GM12878 (cell line): ENCODE results near the gene ZNF385D. TPM values are rescaled to one million over a fixed set of nuclear protein-coding genes. Genes with fewer than 3 reads are reported as not detected.

Source experiments
- ATAC-seq: fragments of 200-7000 bp; cut with Tn5 transposase; 3 replicates; pipeline ENCODE4 v1.9.1; 2020; ENCODE audit warnings: mild to moderate bottlenecking, moderate library complexity
- BruUV-seq: library from RNA; stranded (reverse); fragments of 400-500 nt; replicated peaks from 2 replicates; lab custom pipeline; 2021; lab: Mats Ljungman, UMichigan
- CTCF ChIA-PET: fragments of 300-600 bp; sonication (Branson Sonifier 250); formaldehyde crosslinking; extraction: SDS; loops from one replicate; lab custom pipeline; 2021; ENCODE audit warnings: inconsistent platforms; lab: Yijun Ruan, JAX
- POLR2A ChIA-PET: fragments of 350-600 bp; formaldehyde crosslinking; extraction: SDS; loops from one replicate; lab custom pipeline; 2021; ENCODE audit warnings: inconsistent platforms; lab: Charles Lee
- RAD21 ChIA-PET: fragments of 300-600 bp; sonication (Branson Sonifier 250); formaldehyde crosslinking; loops from one replicate; lab custom pipeline; 2023; ENCODE audit warnings: antibody characterized with exemption; ENCODE audit not compliant: unreplicated experiment; lab: Charles Lee
- SMC1A ChIA-PET: fragments of 300-600 bp; sonication (Branson Sonifier 250); formaldehyde crosslinking; loops from one replicate; lab custom pipeline; 2023; ENCODE audit not compliant: unreplicated experiment, uncharacterized antibody; lab: Charles Lee
- DNase-seq: peaks from one replicate; pipeline ENCODE4 v3.0.0-alpha.2; 2011; ENCODE audit warnings: low read depth, low spot score
- FAIRE-seq: peaks from 3 replicates; lab custom pipeline; 2011; peaks lifted over from hg19 to GRCh38; lab: Jason Lieb, UNC
- H2AFZ ChIP-seq: 2 replicates; pipeline ENCODE4 v1.6.0; 2011; ENCODE audit warnings: low read depth, low read length, control low read depth; ENCODE audit not compliant: control insufficient read depth
- H3K27ac ChIP-seq: 2 replicates; pipeline ENCODE4 v1.5.1; 2011; ENCODE audit warnings: control low read depth; ENCODE audit not compliant: control insufficient read depth, insufficient read depth
- H3K27me3 ChIP-seq, 2 experiments: replicated peaks in 1 of 2; 2 replicates each; pipeline versions ENCODE4 v1.6.0 to v1.6.1; 2011; ENCODE audit warnings: low read length in 1 of 2; ENCODE audit not compliant: control insufficient read depth in 2 of 2, insufficient read depth in 2 of 2
- H3K36me3 ChIP-seq, 2 experiments: 2 replicates each; pipeline ENCODE4 v1.5.1; 2011; ENCODE audit warnings: low read length in 1 of 2; ENCODE audit not compliant: control insufficient read depth in 2 of 2, insufficient read depth in 2 of 2
- H3K4me1 ChIP-seq: 2 replicates; pipeline ENCODE4 v1.6.1; 2011; ENCODE audit warnings: mild to moderate bottlenecking, low read length, moderate library complexity, mixed read lengths; ENCODE audit not compliant: control insufficient read depth, insufficient read depth
- H3K4me2 ChIP-seq: 2 replicates; pipeline ENCODE4 v1.6.0; 2011; ENCODE audit warnings: control low read depth; ENCODE audit not compliant: control insufficient read depth, insufficient read depth
- H3K4me3 ChIP-seq: fragments of 200-600 bp; sonication (generic); 2 replicates; pipeline ENCODE4 v1.5.1; 2016
- H3K79me2 ChIP-seq: 2 replicates; pipeline ENCODE4 v1.6.0; 2011; ENCODE audit warnings: low read length; ENCODE audit not compliant: control insufficient read depth, insufficient read depth
- H3K9ac ChIP-seq: 2 replicates; pipeline ENCODE4 v1.8.0; 2011; ENCODE audit warnings: low read length, control low read depth, mixed read lengths; ENCODE audit not compliant: control insufficient read depth, insufficient read depth
- H3K9me3 ChIP-seq: replicated peaks from 3 replicates; pipeline ENCODE4 v1.5.1; 2011; ENCODE audit warnings: mild to moderate bottlenecking, low read length; ENCODE audit not compliant: control insufficient read depth, insufficient read depth
- H4K20me1 ChIP-seq: 2 replicates; pipeline ENCODE4 v1.6.0; 2011; ENCODE audit not compliant: control insufficient read depth, insufficient read depth
- BACH1 ChIP-seq: fragments of 450-650 bp; IDR thresholded peaks from 2 replicates; pipeline ENCODE4 v1.6.1; 2017; ENCODE audit warnings: mild to moderate bottlenecking, borderline replicate concordance
- CBFB ChIP-seq: IDR thresholded peaks from 2 replicates; pipeline ENCODE4 v1.6.1; 2016; ENCODE audit warnings: antibody characterized with exemption, low read depth
- CHD1 ChIP-seq: IDR thresholded peaks from 2 replicates; pipeline ENCODE4 v1.6.1; 2012; ENCODE audit warnings: low read depth, low read length, improper control_type of control experiment
- HCFC1 ChIP-seq: fragments of 150-350 bp; IDR thresholded peaks from 2 replicates; pipeline ENCODE4 v1.6.1; 2014; ENCODE audit warnings: low read length
- MYC ChIP-seq: IDR thresholded peaks from 2 replicates; pipeline ENCODE4 v1.6.1; 2011; ENCODE audit warnings: mild to moderate bottlenecking, low read length, moderate library complexity, inconsistent platforms; ENCODE audit not compliant: insufficient read depth, insufficient replicate concordance, insufficient read length, severe bottlenecking
- NKRF ChIP-seq: fragments of 450-650 bp; conservative IDR thresholded peaks from 2 replicates; pipeline ENCODE4 v1.6.1; 2017; ENCODE audit warnings: mild to moderate bottlenecking, moderate library complexity
- NRF1 ChIP-seq: conservative IDR thresholded peaks from 2 replicates; pipeline ENCODE4 v1.6.1; 2011; ENCODE audit warnings: mild to moderate bottlenecking, low read depth, low read length, improper control_type of control experiment
- TAF1 ChIP-seq: IDR thresholded peaks from 2 replicates; pipeline ENCODE4 v1.6.1; 2011; ENCODE audit warnings: mild to moderate bottlenecking, low read depth, low read length, borderline replicate concordance
- ZBED1 ChIP-seq: IDR thresholded peaks from 2 replicates; pipeline ENCODE4 v1.6.1; 2016; ENCODE audit warnings: borderline replicate concordance
- ZNF24 ChIP-seq: fragments of 450-650 bp; IDR thresholded peaks from 2 replicates; pipeline ENCODE4 v1.6.1; 2017; ENCODE audit warnings: antibody characterized with exemption, mild to moderate bottlenecking
- WGBS: methylation state at CpG from one replicate; pipeline ENCODE4 v1.1.6; 2016; ENCODE audit warnings: low lambda C conversion rate; ENCODE audit not compliant: insufficient replicate concordance, insufficient coverage; ENCODE audit errors: missing lambda C conversion rate; 5-methylcytosine and 5-hydroxymethylcytosine counted together
- in situ Hi-C: fragments of 300-500 bp; cut with MboI; formaldehyde crosslinking; loops from 9 replicates; pipeline ENCODE4 v1.14.3; 2018; ENCODE audit warnings: mixed read lengths
- intact Hi-C: fragments of 100-400 bp; cut with micrococcal nuclease; formaldehyde crosslinking; loops from one replicate; pipeline ENCODE4 v1.14.2; 2022; ENCODE audit not compliant: unreplicated experiment
- polyA plus RNA-seq, 11 experiments: library from polyadenylated mRNA; depleted of rRNA in 4 of 11; unstranded in 6 of 11; stranded (reverse) in 5 of 11; fragments of >200 nt; fragmentation: Nextera tagmentation in 4 of 11; fragmentation: Illumina TruSeq in 1 of 11; extraction: Ambion mirVana in 4 of 11; extraction: Trizol in 1 of 11; gene quantifications; 1 replicate in 1 of 11; 2 replicates in 10 of 11; pipeline versions ENCODE4 v1.2.1 to v1.2.3, GENCODE V29; 2011 to 2016; ENCODE audit warnings: inconsistent platforms in 2 of 11, missing spikeins in 2 of 11, low read depth in 1 of 11
- total RNA-seq, 4 experiments: library from RNA; depleted of rRNA in 3 of 4; stranded (reverse); fragments of >200 nt in 3 of 4; fragmentation: Illumina TruSeq in 1 of 4; extraction: Trizol in 1 of 4; gene quantifications; 2 replicates each; pipeline versions ENCODE4 v1.2.1 to v1.2.3, GENCODE V29; 2013 to 2021

ZNF385D gene
- total and polyA plus RNA-seq, 10 of the 15 experiments (the other 5 are each of a cell fraction or from before 2014, with no cell fraction given) = 0.01 to 0.62 (median 0.18) TPM; not detected in 5

GRCh38 chr3:21585216-21585740 lies 165.7 kb downstream of the ZNF385D start:
- FAIRE-seq = no peak
- POLR2A ChIA-PET = no interaction called here

GRCh38 chr3:21573291-21573690 lies 177.7 kb downstream of the ZNF385D start:
- RAD21 ChIA-PET = no interaction called here
- 35% methylated on average over 2 of the region's 2 CpGs for WGBS
- Histone ChIP-seq H3K4me1 (no peaks in the 10 kb centered on the region), H3K79me2 (no peaks in the 10 kb centered on the region), H3K36me3 (no peaks in the 10 kb centered on the region), H3K9me3 (no peaks in the 10 kb centered on the region), H4K20me1 (no peaks in the 10 kb centered on the region), H3K9ac (no peak overlapping the region), H3K4me3 (no peak overlapping the region), H2AFZ (no peak overlapping the region), H3K27ac (no peak overlapping the region), H3K4me2 (no peak overlapping the region), H3K27me3 (no peaks in the 10 kb centered on the region)
- no TSS peak for BruUV-seq
- ATAC-seq = no peak
- POLR2A ChIA-PET = no interaction called here
- DNase-seq = no peak
- SMC1A ChIA-PET = no interaction called here
- in situ Hi-C loops = no loop called here
- TF ChIP-seq BACH1 = no peak
- no peak for TF ChIP-seq NRF1
- TF ChIP-seq HCFC1 = no peak
- TF ChIP-seq ZNF24 = no peak
- TF ChIP-seq MYC = no peak
- no peak for TF ChIP-seq NKRF
- TF ChIP-seq TAF1 = no peak
- no peak for TF ChIP-seq ZBED1
- CTCF ChIA-PET = no interaction called here
- no peak for FAIRE-seq
- intact Hi-C loops = no loop called here

More at GRCh38 chr3:21585216-21585740, 165.7 kb downstream of the ZNF385D start:
- Histone ChIP-seq H3K9me3 (no peaks in the 10 kb centered on the region), H3K4me2 (no peak overlapping the region), H3K27ac (no peak overlapping the region), H3K4me1 (no peaks in the 10 kb centered on the region), H3K4me3 (no peak overlapping the region), H3K79me2 (no peaks in the 10 kb centered on the region), H2AFZ (no peak overlapping the region), H3K36me3 (no peaks in the 10 kb centered on the region), H3K27me3 (no peaks in the 10 kb centered on the region), H3K9ac (no peak overlapping the region), H4K20me1 (no peaks in the 10 kb centered on the region)
- RAD21 ChIA-PET = no interaction called here
- in situ Hi-C loops = no loop called here
- WGBS = 28% methylated on average over 3 of the region's 3 CpGs
- CTCF ChIA-PET = no interaction called here
- intact Hi-C loops = no loop called here
- DNase-seq = no peak
- no peak for ATAC-seq
- TF ChIP-seq CHD1 (no peak), CBFB (no peak)
- SMC1A ChIA-PET = interaction anchor here (1.9 kb wide), 1 partner anchor 10 kb away, joined by 6 read pairs; no protein-coding TSS in a partner anchor
- BruUV-seq = no TSS peak
